CD4-positive, alpha-beta memory T cell (primary cell): ENCODE measurements around the gene EEF2KMT. TPM values are rescaled to one million over a fixed set of nuclear protein-coding genes. Genes with fewer than 3 reads are reported as not detected.
"Not testable (repeated sequence)": the region's sequence is repeated elsewhere in the genome, so short reads cannot be mapped to it uniquely, and the experiment has no call there.

ENCODE experiments used
- CTCF ChIA-PET: fragments of 350-600 bp; sonication (Branson Sonifier 250); formaldehyde crosslinking; loops from one replicate; lab custom pipeline; 2021; ENCODE audit warnings: inconsistent platforms; ENCODE audit not compliant: partially characterized antibody; lab: Charles Lee
- POLR2A ChIA-PET: fragments of 350-600 bp; sonication (Branson Sonifier 250); formaldehyde crosslinking; loops from one replicate; lab custom pipeline; 2021; ENCODE audit not compliant: partially characterized antibody; lab: Charles Lee
- DNase-seq, 5 donors: peaks; one replicate each; pipeline versions ENCODE4 v3.0.0 to v3.0.0-alpha.2; 2020 to 2022; ENCODE audit warnings: mixed read lengths in 1 of 5
- H3K27ac ChIP-seq: one replicate; pipeline ENCODE4 v1.7.0; 2013; ENCODE audit warnings: low read depth, low read length
- H3K27me3 ChIP-seq: 2 replicates; pipeline ENCODE4 v1.7.0; 2013; ENCODE audit warnings: mild to moderate bottlenecking, low read length, moderate library complexity; ENCODE audit not compliant: insufficient read depth
- H3K36me3 ChIP-seq: 2 replicates; pipeline ENCODE4 v1.7.0; 2013; ENCODE audit warnings: mild to moderate bottlenecking, low read length, moderate library complexity; ENCODE audit not compliant: insufficient read depth
- H3K4me1 ChIP-seq: 2 replicates; pipeline ENCODE4 v1.7.0; 2013; ENCODE audit warnings: mild to moderate bottlenecking, low read length, moderate library complexity; ENCODE audit not compliant: insufficient read depth
- H3K4me3 ChIP-seq, 2 donors: one replicate each; pipeline ENCODE4 v1.7.0; 2013; ENCODE audit warnings: low read length in 2 of 2, mild to moderate bottlenecking in 1 of 2
- H3K9me3 ChIP-seq, 2 donors: one replicate each; pipeline ENCODE4 v1.7.0; 2013; ENCODE audit warnings: low read length in 2 of 2, control low read depth in 1 of 2; ENCODE audit not compliant: control insufficient read depth in 1 of 2
- H3K27ac Mint-ChIP-seq, 7 donors: one replicate each; pipeline ENCODE4 v1.8.0; 2020 to 2021; ENCODE audit warnings: mixed read lengths in 7 of 7, mild to moderate bottlenecking in 6 of 7, inconsistent platforms in 3 of 7, moderate library complexity in 3 of 7
- H3K27me3 Mint-ChIP-seq, 2 donors: one replicate each; pipeline ENCODE4 v1.8.0; 2020 to 2021; ENCODE audit warnings: mixed read lengths in 2 of 2
- H3K36me3 Mint-ChIP-seq, 2 donors: one replicate each; pipeline ENCODE4 v1.8.0; 2020 to 2021; ENCODE audit warnings: mixed read lengths in 2 of 2, inconsistent platforms in 1 of 2, mild to moderate bottlenecking in 1 of 2
- H3K4me1 Mint-ChIP-seq, 4 donors: one replicate each; pipeline ENCODE4 v1.8.0; 2020 to 2021; ENCODE audit warnings: mixed read lengths in 4 of 4, mild to moderate bottlenecking in 1 of 4
- H3K4me3 Mint-ChIP-seq, 8 donors: one replicate each; pipeline ENCODE4 v1.8.0; 2020 to 2021; ENCODE audit warnings: mixed read lengths in 8 of 8, mild to moderate bottlenecking in 7 of 8, moderate library complexity in 6 of 8, inconsistent platforms in 3 of 8
- H3K9me3 Mint-ChIP-seq, 8 donors: one replicate each; pipeline ENCODE4 v1.8.0; 2020 to 2021; ENCODE audit warnings: mixed read lengths in 8 of 8, mild to moderate bottlenecking in 5 of 8, inconsistent platforms in 3 of 8, moderate library complexity in 1 of 8
- intact Hi-C: fragments of 100-400 bp; cut with micrococcal nuclease; formaldehyde crosslinking; loops from one replicate; pipeline ENCODE4 v1.15.1; 2023
- polyA plus RNA-seq, 2 donors: library from polyadenylated mRNA; unstranded; fragments of 300-500 nt; fragmentation: Illumina TruSeq; gene quantifications; one replicate each; pipeline ENCODE4 v1.2.3, GENCODE V29; 2021
- total RNA-seq, 2 experiments: library from RNA; stranded (reverse); gene quantifications; one replicate each; pipeline ENCODE4 v1.2.3, GENCODE V29; 2021

The EEF2KMT gene
- total and polyA plus RNA-seq, 4 experiments from 2014 or later = 6.1 to 19.7 (median 12.1) TPM

DNA sequence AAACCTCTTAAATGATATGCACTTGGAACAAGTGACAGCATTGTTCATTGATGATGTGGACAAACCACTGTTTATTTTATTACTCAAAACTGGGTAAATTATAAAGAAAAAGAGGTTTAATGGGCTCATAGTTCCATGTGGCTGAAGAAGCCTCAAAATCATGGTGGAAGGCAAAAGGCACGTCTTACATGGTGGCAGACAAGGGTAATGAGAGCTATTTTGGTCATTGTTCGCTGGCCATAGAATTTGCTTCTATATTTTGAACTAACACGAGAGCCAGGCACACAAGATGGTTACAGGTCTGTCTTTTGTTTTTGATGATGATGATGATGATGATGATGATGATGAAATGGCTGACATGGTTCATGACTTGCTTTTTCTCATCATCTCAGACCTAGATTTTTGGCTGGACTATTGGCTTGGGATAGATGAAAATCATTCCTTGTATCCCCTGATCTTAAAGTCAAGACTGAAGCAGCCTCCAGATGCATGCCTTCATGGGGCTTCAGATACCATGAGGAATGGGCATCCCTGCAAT lies 33.9 kb upstream of the EEF2KMT start:
- peaks cover 22 to 34% of the 10 kb centered on the region in 2 donors for H3K27me3 Mint-ChIP-seq
- H3K4me1 Mint-ChIP-seq, H3K4me3 ChIP-seq, H3K27ac ChIP-seq, DNase-seq, intact Hi-C loops, H3K36me3 ChIP-seq, CTCF ChIA-PET, POLR2A ChIA-PET, H3K27ac Mint-ChIP-seq, H3K27me3 ChIP-seq, H3K4me3 Mint-ChIP-seq, H3K9me3 ChIP-seq, H3K9me3 Mint-ChIP-seq, H3K4me1 ChIP-seq, H3K36me3 Mint-ChIP-seq: not testable (repeated sequence)

DNA sequence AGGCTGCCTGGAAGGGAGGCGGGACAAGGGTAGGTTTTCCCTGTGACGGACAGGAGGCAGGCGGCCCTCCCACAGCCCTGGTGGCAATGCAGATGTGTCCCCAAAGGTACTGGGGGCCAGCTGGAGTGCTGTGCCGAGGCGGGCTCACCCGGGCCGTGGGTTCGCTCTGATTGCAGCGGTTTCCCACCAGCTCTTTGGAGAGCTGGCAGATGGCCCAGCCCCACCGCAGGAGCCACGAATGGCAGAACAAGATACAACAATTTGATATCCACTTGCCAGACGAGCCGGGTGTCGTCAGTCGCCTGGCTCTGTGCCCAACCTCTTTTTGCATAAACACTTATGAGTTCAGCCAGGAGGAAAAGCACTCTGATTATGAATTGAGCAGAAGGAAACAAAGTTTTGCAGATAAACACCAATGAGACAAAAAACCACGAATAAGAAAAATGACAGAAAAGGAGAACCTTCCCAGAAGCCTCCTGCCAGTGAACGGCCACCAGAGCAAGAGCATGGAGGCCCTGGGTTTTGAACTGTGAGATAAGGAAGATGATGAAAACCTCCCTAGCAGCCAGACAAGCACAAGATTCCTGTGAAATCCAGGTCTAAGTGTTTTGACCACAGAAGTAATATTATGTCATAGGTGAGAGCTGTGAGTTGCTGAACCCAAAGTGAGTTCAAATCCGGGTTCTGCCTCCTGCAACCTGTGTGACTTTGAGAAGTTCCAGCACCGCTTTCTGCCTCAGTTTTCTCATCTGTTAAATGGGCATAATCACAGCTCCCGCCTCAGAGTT lies 19.9 kb upstream of the EEF2KMT start:
- H3K9me3 Mint-ChIP-seq, H3K36me3 Mint-ChIP-seq, H3K27me3 ChIP-seq, H3K4me3 ChIP-seq, intact Hi-C loops, CTCF ChIA-PET, H3K36me3 ChIP-seq, H3K27ac ChIP-seq, POLR2A ChIA-PET, H3K9me3 ChIP-seq: not testable (repeated sequence)
- peak overlapping the region; percentile 9 to 93 (median 58) for H3K27ac Mint-ChIP-seq
- H3K4me1 ChIP-seq = peaks cover 12% of the 10 kb centered on the region
- peaks cover 9 to 24% (median 12%) of the 10 kb centered on the region in 4 donors for H3K4me1 Mint-ChIP-seq
- H3K4me3 Mint-ChIP-seq = peak overlapping the region in 6 of 8 donors; percentile 20 to 74 (median 52)
- peaks cover 4 to 13% of the 10 kb centered on the region in 2 donors for H3K27me3 Mint-ChIP-seq
- peak; percentile 65 to 78 (median 68) for DNase-seq

- POLR2A ChIA-PET = not testable (repeated sequence)
- H3K27me3 Mint-ChIP-seq = peaks cover 4 to 12% of the 10 kb centered on the region in 2 donors
These were observed 19.2 kb upstream of the EEF2KMT start for GRCh38 chr16:5116780-5117295.

DNA sequence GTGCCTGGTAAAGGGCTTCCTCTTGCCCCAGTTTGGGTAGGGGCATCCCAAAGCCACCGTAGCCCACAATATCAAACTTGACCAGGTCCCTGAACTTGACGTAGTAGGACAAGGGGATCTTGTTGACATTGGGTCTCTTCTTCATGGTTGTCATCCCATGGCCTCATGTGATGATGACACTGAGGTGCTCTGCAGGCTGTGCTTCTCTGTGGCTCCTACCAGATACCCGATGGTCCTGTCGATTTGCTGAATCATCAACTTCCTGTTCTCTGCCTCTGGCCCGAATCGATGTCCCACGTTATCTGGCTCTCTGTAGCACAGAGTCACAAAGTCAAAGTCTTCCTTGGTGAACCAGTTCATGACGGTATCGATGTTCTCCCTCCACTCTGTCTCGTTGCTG lies 13.3 kb upstream of the EEF2KMT start:
- POLR2A ChIA-PET, H3K4me1 ChIP-seq, H3K27ac ChIP-seq, H3K27me3 ChIP-seq, H3K4me3 ChIP-seq, H3K9me3 ChIP-seq, CTCF ChIA-PET, H3K4me1 Mint-ChIP-seq, intact Hi-C loops, H3K36me3 ChIP-seq, DNase-seq, H3K36me3 Mint-ChIP-seq, H3K27me3 Mint-ChIP-seq, H3K9me3 Mint-ChIP-seq, H3K4me3 Mint-ChIP-seq: not testable (repeated sequence)
- peak overlapping the region in 1 of 7 donors; percentile 32 for H3K27ac Mint-ChIP-seq

More at GRCh38 chr16:5116780-5117295, 19.2 kb upstream of the EEF2KMT start:
- CTCF ChIA-PET, intact Hi-C loops, H3K36me3 ChIP-seq, DNase-seq, H3K9me3 ChIP-seq, H3K36me3 Mint-ChIP-seq, H3K27me3 ChIP-seq, H3K9me3 Mint-ChIP-seq, H3K27ac ChIP-seq, H3K4me3 ChIP-seq: not testable (repeated sequence)
- H3K4me3 Mint-ChIP-seq = peak overlapping the region in 3 of 8 donors; percentile 5 to 73 (median 51)
- peak overlapping the region in 2 of 7 donors; percentile 18 to 34 for H3K27ac Mint-ChIP-seq
- H3K4me1 Mint-ChIP-seq = peaks cover 9 to 24% (median 12%) of the 10 kb centered on the region in 4 donors
- peaks cover 12% of the 10 kb centered on the region for H3K4me1 ChIP-seq

- ChIA-PET CTCF (no interaction called here), POLR2A (no interaction called here)
- Histone ChIP-seq H3K4me1 (no peaks in the 10 kb centered on the region), H3K27me3 (no peaks in the 10 kb centered on the region), H3K9me3 (no peaks in the 10 kb centered on the region), H3K36me3 (no peaks in the 10 kb centered on the region), H3K4me3 (no peak overlapping the region), H3K27ac (no peak overlapping the region)
- no peak overlapping the region for H3K27ac Mint-ChIP-seq
- no peaks in the 10 kb centered on the region for H3K36me3 Mint-ChIP-seq
- H3K4me3 Mint-ChIP-seq = no peak overlapping the region
- no peaks in the 10 kb centered on the region for H3K4me1 Mint-ChIP-seq
- intact Hi-C loops = no loop called here
- peaks cover 0 to 6% of the 10 kb centered on the region in 2 donors for H3K27me3 Mint-ChIP-seq
- no peaks in the 10 kb centered on the region for H3K9me3 Mint-ChIP-seq
- DNase-seq = no peak
These were observed 11.0 kb upstream of the EEF2KMT start for GRCh38 chr16:5108505-5109158.

DNA sequence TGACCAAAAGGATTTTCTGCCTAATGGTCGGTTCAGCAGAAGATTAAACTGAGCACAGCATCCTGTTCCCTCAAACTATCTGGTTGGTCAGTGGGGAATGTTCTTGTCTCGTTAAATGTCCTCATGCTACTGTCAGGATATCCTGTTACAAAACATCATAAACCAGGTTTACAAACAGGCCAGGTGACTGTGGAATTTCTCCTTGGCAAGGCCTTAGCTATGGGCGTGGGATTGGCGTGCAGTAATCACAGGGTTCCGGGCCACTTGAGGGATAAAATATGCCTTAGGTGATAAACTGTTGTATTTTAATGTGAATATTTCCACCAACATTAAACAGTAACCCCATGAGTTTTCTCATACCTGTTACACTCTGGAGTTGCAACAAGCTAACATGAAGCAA lies 7.4 kb upstream of the EEF2KMT start:
- DNase-seq, H3K4me3 ChIP-seq, H3K36me3 ChIP-seq, H3K27me3 ChIP-seq, intact Hi-C loops, H3K27ac Mint-ChIP-seq, H3K36me3 Mint-ChIP-seq, CTCF ChIA-PET, POLR2A ChIA-PET, H3K27me3 Mint-ChIP-seq, H3K27ac ChIP-seq, H3K9me3 ChIP-seq, H3K9me3 Mint-ChIP-seq, H3K4me1 ChIP-seq, H3K4me1 Mint-ChIP-seq, H3K4me3 Mint-ChIP-seq: not testable (repeated sequence)

DNA sequence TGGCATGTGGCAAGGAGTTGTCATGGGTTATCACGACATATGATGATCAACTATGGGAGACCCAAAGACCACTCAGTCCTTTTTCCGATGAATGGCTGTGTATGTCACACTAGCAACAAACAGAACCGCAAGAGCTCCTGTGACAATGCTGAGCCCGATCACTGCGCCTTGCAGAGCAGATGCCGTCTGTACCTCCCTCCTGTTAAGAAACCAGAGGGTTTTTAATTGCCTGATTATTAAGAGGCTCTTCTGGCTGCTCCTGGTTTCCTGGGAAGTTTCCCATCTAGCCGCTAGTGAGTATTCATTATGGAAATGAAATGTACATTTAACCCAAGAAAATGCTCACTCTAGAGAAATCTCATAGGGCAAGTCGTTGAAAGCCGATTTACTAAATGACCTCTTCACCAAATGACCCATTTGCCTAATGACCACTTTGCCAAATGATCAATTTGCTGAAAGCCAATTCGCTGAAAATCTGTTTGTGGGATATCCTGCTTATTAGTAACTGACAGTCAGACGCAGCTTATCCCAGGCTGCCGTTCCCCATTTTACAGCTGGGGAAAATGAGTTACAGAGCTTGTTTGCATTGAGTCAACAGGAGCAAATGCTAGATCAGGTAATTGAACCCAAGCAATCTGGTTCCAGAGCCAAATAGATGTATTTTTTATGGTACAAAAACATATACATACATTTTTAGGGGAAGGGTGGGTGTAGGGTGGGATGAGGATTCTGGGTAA lies 5.9 kb upstream of the EEF2KMT start:
- not testable (repeated sequence) for H3K4me1 Mint-ChIP-seq, H3K36me3 Mint-ChIP-seq

More for the DNA sequence above, 5.9 kb upstream of the EEF2KMT start:
- H3K4me3 Mint-ChIP-seq, DNase-seq, H3K27ac ChIP-seq, H3K27me3 Mint-ChIP-seq, H3K9me3 Mint-ChIP-seq, intact Hi-C loops, H3K4me3 ChIP-seq, H3K4me1 ChIP-seq, H3K36me3 ChIP-seq, POLR2A ChIA-PET, CTCF ChIA-PET, H3K27ac Mint-ChIP-seq, H3K9me3 ChIP-seq, H3K27me3 ChIP-seq: not testable (repeated sequence)
